ENCODE data around the gene SIX5.
"Not testable (repeated sequence)": the region's sequence is repeated elsewhere in the genome, so short reads cannot be mapped to it uniquely, and the experiment has no call there.

SIX5 gene

GRCh38 chr19:45754323-45754722 is 14.7 kb downstream of the SIX5 start:
- DNase-seq (ENCODE audit: low read depth) = no peak

DNA sequence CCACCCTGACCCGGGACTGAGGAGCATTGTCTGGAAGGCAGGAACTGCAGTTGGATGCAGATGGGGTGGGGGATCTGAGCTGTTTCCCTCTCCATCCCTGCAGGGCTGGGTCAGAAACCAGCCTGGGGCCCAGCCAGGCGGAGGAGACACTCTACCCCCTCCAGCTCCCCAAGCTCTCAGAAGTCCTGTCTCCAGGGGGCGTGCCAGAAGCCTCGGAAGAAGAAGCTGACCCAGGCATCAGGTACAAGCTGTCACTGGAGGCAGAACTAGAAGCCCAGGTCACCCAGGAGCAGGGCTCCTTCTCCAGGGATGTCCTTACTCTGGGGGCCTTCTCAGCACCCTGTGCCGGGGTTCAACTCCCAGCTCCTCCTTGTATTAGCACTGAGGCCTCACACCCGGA is 15.5 kb downstream of the SIX5 start:
- DNase-seq (ENCODE audit: low read depth) = no peak

DNA sequence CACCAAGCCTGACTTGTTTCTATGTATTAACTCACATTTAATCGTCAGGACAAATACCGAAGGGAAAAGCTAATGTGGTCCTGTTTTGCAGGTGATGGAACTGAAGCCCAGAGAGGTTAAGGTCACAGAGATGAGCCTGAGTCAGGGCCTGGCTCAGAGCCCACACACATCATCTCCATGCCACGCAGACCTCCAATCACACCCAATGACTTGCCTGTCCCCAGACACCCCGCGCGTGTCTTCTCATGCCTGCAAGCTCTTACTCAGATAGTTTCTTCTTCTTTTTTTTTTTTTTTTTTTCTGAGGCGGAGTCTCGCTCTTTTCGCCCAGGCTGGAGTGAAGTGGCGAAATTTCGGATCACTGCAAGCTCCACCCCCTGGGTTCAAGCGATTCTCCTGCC is 16.4 kb downstream of the SIX5 start:
- DNase-seq (ENCODE audit: low read depth) = no peak

DNA sequence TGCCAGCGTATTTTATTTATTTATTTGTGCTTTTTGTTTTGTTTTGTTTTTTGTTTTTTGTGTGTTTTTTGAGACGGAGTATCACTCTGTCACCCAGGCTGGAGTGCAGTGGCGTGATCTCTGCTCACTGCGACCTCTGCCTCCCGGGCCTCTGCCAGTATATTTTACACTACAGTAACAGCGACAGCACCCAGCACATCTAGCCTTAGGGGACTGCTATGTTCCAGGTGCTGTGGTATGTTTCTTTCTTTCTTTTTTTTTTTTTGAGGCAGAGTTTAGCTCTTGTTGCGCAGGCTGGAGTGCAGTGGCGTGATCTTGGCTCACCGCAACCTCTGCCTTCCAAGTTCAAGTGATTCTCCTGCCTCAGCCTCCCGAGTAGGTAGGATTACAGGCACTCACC is 17.6 kb downstream of the SIX5 start:
- DNase-seq (ENCODE audit: low read depth) = not testable (repeated sequence)

DNA sequence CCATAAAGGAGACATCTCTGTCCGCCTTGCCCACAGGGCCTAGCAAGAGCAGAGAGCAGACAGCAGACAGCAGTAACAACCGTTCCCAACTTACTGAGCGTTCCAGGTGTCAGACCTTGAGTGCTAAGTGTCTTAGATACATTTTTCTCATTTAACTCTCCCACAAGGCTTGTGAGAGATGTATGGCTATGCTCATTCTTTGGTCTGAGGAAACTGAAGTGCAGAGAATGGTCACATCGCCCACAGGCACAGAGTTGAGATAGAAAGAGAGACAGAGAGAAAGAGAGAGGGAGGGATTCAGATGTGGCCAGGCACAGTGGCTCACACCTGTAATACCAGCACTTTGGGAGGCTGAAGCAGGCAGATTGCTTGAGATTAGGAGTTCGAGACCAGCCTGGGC is 21.5 kb downstream of the SIX5 start:
- DNase-seq (ENCODE audit: low read depth) = no peak

DNA sequence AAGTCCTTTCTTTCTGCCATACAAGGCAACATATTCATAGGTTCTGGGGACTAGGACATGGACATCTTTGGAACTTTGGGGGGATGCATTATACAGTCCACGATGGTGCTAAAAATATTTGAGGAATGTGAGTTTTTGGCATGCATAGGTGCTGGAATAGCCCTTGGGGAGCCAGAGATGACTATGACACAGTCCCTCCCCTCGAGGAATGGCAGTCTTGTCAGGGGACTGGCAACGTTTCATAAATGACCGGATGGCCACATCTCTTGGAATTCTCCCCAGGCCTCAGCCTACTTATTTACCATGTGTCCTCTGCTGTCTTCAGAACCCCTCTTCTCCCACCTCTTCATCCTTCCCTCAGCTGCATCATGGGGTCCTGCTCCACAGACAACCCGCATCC is 22.2 kb downstream of the SIX5 start:
- no peak for DNase-seq (ENCODE audit: low read depth)

DNA sequence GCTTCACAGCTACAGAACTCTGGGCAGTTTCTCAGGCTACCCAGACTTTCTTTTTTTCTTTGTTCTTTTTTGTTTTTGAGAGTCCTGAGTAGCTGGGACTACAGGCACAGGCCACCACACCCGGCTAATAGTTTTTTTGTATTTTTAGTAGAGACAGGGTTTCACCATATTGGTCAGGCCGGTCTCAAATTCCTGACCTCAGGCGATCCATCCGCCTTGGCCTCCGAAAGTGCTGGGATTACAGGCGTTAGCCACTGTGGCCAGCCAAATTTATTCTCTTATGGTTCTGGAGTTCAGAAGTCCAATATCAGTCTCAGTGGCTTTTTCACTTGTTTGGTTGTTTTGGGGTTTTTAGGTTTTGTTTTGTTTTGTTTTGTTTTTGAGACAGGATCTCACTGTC is 23.4 kb downstream of the SIX5 start:
- DNase-seq (ENCODE audit: low read depth) = no peak

- no peak for DNase-seq (ENCODE audit: low read depth)
Measured at GRCh38 chr19:45742969-45743368, 26.1 kb downstream of the SIX5 start.

DNA sequence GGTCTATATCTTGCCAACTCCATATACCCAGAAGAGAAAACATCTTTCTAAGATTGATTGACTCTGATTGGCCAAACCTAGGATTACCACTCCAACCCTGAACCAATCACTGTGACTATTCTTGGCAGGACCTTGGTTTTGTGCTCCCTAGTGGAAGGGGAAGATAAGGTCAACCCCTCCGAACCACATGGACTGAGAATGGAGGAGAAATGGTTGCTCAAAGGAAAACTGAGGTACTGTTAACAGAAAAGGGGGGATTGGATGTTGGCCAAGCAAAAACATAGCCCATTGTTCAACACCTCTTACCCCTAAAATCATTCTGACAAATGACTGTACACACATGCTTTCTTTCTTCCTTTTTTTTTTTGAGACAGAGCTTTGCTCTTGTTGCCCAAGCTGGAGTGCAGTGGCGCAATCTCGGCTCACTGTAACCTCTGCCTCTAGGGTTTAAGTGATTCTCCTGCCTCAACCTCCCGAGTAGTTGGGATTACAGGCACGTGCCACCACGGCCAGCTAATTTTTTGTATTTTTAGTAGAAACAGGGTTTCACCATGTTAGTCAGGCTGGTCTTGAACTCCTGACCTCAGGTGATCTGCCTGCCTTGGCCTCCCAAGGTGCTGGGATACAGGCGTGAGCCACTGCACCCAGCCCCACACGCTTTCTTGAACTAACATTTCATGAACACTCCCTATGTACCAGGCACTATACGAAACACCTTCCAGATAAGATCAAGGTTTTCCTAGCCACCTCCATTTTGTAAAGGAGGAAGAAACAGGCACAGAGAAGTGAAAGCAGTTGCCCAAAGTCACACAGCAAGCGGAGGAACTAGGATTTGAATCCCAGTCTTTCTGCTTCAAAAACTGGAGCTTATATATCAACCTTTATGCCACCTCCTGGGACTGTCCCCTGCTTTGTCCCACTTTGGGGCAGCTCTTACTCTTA is 29.3 kb downstream of the SIX5 start:
- DNase-seq (ENCODE audit: low read depth) = no peak

DNA sequence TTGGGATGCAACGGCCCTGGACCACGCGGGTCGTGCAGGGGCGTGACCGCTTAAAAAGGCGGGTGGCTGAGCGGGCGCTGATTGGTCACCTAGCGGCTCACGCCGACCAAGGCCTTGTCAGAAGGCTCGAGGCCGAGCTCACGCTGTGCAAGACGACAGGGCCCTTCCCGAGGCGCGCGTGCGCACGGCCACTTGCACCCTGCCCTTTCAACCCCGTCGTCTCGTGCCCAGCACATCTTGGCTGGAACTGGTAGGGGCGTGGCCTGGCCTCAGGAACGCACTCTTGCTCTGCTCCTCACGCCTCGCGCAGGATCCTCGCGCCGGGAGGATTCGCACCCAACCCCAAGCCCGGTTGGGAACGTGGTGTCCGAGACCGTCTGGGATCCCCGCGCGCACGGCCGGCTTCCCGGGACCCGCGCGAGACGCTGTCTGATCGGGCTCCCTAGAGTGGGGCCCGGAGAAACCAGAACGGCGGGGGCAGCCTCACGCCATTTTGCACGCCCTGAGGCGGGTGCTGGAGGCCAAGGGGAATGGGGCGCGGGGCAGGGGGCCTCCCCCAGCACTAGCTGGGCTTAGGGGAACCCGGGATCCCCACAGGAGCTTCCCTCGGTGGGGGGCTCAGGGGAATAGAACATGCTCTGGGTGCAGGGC is 35.8 kb downstream of the SIX5 start, which contains the start of gene MEIOSIN:
Gene MEIOSIN, plus strand, starts transcription at position 280 of the 651 bp plus-strand sequence. CDS start 1,938 bp downstream, outside the sequence.
- no peak for DNase-seq (ENCODE audit: low read depth)

- DNase-seq (ENCODE audit: low read depth) = peak; percentile 97
Measured at GRCh38 chr19:45730368-45731288, 38.4 kb downstream of the SIX5 start, which contains the start of gene FBXO46. TSS of gene FBXO46 (minus strand) at chr19:45730896. CDS start at chr19:45713495, 17,401 bp downstream.

- no peak for DNase-seq (ENCODE audit: low read depth)
Measured at GRCh38 chr19:45729800-45730290, 39.2 kb downstream of the SIX5 start.

- DNase-seq (ENCODE audit: low read depth) = not testable (repeated sequence)
Measured at GRCh38 chr19:45728683-45729082, 40.4 kb downstream of the SIX5 start.

DNA sequence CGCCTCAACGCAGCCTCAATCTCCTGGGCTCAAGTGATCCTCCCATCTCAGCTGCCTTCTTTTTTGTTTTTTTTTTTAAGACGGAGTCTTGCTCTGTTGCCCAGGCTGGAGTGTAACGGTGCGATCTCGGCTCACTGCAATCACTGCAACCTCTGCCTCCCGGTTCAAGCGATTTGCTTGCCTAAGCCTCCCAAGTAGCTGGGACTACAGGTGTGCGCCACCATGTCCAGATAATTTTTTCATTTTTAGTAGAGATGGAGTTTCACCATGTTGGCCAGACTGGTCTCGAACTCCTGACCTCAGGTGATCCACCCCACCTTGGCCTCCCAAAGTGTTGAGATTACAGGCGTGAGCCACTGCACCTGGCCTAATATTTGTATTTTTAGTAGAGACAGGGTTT is 49.0 kb downstream of the SIX5 start:
- not testable (repeated sequence) for DNase-seq (ENCODE audit: low read depth)

GRCh38 chr19:45717983-45718650 is 50.9 kb downstream of the SIX5 start:
- no peak for DNase-seq (ENCODE audit: low read depth)

DNA sequence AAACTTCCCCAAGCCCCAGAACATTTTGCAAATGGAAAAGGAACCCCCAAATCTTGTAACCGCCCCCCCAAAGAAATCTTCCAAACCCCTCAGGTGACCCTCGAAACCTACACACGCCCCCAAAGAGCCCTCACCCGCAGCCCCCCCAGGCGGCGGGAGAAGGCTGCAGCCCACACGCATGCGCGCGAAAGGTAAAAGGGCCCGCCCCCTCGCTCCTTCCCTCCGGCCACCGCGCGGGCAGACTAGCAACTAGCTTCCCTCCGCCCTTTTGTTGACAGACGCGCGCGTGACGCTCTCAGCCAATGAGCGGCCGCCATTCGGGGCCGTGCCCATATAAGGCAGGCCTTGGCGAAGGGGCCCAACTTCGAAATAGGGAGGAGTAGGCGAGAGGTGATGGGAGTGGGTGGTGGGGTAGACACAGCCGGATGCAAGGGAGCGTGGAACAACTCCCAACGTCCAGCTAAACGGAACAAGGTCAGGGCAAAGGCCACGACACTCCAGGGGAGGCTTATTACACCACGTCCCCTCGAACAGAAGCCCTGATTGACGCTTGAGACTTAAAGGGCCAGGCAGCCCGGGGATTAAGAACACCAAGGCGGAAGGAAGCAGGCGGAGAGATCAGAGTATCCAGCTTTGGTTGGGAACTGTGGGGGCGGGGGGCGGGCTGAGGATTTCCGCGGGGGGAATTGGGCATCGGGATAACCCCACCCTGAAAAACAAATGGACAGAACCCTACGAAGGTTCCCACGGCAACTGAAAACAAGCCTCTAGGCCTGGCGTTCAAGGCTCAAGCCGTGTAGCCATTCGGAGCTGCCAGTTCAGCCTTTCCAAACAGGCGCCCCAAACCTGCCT is 51.7 kb downstream of the SIX5 start:
- DNase-seq (ENCODE audit: low read depth) = peak; percentile 99

GRCh38 chr19:45716359-45717130 is 52.5 kb downstream of the SIX5 start:
- DNase-seq (ENCODE audit: low read depth) = no peak

DNA sequence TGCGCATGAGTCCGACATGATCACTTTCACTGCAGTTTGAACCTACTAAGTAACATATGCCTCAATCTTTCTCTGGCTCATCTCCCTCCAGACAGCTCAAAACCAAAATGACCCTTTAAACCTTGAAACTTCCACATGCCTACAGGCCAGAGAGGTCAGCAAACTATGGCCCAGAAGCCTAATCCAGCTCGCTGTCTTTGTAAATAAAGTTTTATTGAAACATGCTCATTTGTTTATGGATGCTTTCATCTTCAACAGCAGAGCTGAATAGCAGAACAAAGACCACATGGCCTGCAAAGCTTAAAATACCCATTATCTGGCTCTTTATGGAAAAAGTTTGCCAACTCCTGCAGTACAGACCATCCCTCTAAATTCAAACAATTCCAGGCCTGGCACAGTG is 53.9 kb downstream of the SIX5 start:
- no peak for DNase-seq (ENCODE audit: low read depth)

Measured in stromal cell of bone marrow (primary cell).